ENCODE data around the gene LAMA4. TPM values are rescaled to one million over a fixed set of nuclear protein-coding genes. Genes with fewer than 3 reads are reported as not detected.

LAMA4 gene
- total RNA-seq, 4 donors from 2014 or later = 229 to 524 (median 468) TPM

DNA sequence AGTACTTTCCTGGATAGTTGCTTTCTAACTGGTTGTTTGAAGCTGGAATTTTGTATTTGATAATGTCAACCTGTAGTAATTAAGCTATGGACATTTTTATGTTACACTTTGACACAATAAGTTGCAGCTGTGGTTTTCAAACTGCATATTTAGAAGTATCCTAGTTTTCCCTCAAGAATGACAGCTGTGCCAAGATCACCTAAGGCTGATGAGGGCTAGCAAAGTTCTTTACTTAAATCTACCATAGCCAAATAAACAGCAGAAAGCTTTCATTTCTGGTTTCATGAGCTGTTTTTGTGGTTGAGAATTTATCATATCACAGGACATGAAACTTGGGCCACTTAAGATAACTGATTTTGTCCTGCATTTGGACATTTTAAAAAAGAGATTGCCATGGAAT, 136.3 kb downstream of the LAMA4 start:
- H3K9me3 ChIP-seq = no peaks in the 10 kb centered on the region
- no peak overlapping the region for H3K4me3 ChIP-seq
- DNase-seq (ENCODE audit: low spot score in 2 of 2) = no peak
- TF ChIP-seq, protein P1, sequence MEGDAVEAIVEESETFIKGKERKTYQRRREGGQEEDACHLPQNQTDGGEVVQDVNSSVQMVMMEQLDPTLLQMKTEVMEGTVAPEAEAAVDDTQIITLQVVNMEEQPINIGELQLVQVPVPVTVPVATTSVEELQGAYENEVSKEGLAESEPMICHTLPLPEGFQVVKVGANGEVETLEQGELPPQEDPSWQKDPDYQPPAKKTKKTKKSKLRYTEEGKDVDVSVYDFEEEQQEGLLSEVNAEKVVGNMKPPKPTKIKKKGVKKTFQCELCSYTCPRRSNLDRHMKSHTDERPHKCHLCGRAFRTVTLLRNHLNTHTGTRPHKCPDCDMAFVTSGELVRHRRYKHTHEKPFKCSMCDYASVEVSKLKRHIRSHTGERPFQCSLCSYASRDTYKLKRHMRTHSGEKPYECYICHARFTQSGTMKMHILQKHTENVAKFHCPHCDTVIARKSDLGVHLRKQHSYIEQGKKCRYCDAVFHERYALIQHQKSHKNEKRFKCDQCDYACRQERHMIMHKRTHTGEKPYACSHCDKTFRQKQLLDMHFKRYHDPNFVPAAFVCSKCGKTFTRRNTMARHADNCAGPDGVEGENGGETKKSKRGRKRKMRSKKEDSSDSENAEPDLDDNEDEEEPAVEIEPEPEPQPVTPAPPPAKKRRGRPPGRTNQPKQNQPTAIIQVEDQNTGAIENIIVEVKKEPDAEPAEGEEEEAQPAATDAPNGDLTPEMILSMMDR (IDR thresholded peaks at IDR 0.05) = no peak
- TF ChIP-seq EP300 (IDR thresholded peaks at IDR 0.05) (no peak), POLR2A (IDR thresholded peaks at IDR 0.05) (no peak)
- no peaks in the 10 kb centered on the region for H3K27me3 ChIP-seq
- H3K27ac ChIP-seq = no peak overlapping the region
- H3K36me3 ChIP-seq = peaks cover 0 to 94% (median 7%) of the 10 kb centered on the region in 3 donors
- peaks cover 0 to under 1% (median 0%) of the 10 kb centered on the region in 4 donors for H3K4me1 ChIP-seq

DNA sequence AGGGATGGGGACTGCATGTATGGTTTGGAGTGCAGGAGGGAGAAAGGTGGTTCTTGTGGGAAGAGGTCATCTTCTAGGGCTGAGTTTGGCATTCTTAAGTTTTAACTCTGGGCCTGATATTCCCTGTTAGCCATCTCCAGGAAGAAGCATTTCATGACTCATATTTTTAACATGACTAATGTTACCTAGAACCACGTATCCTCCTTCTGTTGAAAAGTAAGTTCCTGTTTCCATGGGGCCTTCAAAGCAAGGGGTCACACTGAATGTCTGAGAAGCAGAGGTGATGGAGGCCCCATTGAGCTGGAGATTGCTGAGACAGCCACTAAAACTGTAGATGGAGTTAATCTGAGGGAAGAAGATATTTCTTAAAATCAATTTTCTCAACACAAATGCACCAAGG, 136.8 kb downstream of the LAMA4 start:
- WGBS, 2 donors = 39 to 62% methylated on average over 1 of the region's 1 CpG
- peaks cover 0 to 94% (median 7%) of the 10 kb centered on the region in 3 donors for H3K36me3 ChIP-seq
- no peaks in the 10 kb centered on the region for H3K4me1 ChIP-seq
- H3K27me3 ChIP-seq = no peaks in the 10 kb centered on the region
- TF ChIP-seq, protein P1 (IDR thresholded peaks at IDR 0.05) = no peak
- TF ChIP-seq EP300 (IDR thresholded peaks at IDR 0.05) = no peak
- no peak for TF ChIP-seq POLR2A (IDR thresholded peaks at IDR 0.05)
- H3K27ac ChIP-seq = no peak overlapping the region
- no peak for DNase-seq (ENCODE audit: low spot score in 2 of 2)
- H3K4me3 ChIP-seq = no peak overlapping the region
- no peaks in the 10 kb centered on the region for H3K9me3 ChIP-seq

DNA sequence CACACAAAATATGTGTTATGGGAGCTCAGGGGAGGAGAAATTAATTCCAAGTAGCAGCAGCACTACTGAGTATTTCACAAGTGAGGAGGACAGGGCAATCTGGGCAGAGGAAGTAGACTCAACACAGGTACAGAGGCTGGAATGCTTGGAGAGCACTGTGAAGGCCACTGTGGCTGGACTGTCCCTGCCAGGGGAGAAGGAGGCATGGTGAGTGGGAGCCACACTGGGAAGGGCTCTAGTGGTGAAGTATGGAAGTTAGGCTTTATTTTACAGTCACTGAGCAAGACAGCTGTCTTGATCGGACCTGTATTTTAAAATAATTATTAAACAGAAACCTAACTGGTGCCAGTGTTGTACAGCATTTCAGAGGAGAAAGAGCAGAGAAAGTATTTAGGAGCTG, 138.1 kb downstream of the LAMA4 start:
- H3K4me3 ChIP-seq = no peak overlapping the region
- 82 to 91% methylated on average over 1 of the region's 1 CpG for WGBS, 2 donors
- no peak for DNase-seq (ENCODE audit: low spot score in 2 of 2)
- H3K36me3 ChIP-seq = peaks cover 0 to 94% (median 7%) of the 10 kb centered on the region in 3 donors
- no peaks in the 10 kb centered on the region for H3K27me3 ChIP-seq
- no peaks in the 10 kb centered on the region for H3K9me3 ChIP-seq
- H3K27ac ChIP-seq = no peak overlapping the region
- H3K4me1 ChIP-seq = no peaks in the 10 kb centered on the region
- TF ChIP-seq EP300 (IDR thresholded peaks at IDR 0.05) = no peak
- TF ChIP-seq, protein P1 (IDR thresholded peaks at IDR 0.05) = no peak
- TF ChIP-seq POLR2A (IDR thresholded peaks at IDR 0.05) = no peak

DNA sequence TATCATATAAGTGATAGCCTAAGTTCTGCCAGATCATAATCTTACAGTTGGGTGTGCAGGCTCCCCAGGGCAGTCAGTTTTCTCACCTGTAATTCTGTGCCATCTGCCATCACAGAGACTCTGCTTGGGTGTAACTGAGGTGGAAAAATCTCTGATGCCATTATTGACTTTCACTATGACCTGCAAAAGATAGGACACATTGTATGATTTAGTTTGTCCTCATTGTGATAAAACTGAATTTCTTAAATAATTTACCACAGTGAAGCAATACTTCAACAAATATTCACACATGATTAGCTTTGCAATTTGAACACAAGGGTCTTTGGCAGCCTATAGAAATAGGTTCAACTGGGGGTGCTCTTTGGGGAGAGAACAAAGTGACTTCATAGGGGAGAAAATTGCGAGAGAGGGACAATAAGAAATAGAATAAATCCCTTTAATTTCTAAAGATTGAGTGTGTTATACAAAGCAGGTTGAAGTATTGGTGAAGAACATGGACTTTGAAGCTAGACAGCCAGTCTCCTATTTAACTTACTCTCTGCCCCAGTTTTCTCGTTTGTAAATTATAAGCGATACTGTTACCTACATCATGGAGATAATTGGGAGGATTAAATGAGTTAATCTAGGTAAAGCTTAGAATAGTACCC, 139.7 kb downstream of the LAMA4 start:
- TF ChIP-seq POLR2A (IDR thresholded peaks at IDR 0.05) (no peak), EP300 (IDR thresholded peaks at IDR 0.05) (no peak)
- TF ChIP-seq, protein P1 (IDR thresholded peaks at IDR 0.05) = no peak
- Histone ChIP-seq H3K4me3 (no peak overlapping the region), H3K9me3 (no peaks in the 10 kb centered on the region), H3K36me3 (peaks cover 0 to 94% (median 7%) of the 10 kb centered on the region in 3 donors), H3K27me3 (no peaks in the 10 kb centered on the region), H3K4me1 (no peaks in the 10 kb centered on the region), H3K27ac (no peak overlapping the region)
- WGBS, 2 donors = 89 to 91% methylated on average over 3 of the region's 3 CpGs
- DNase-seq (ENCODE audit: low spot score in 2 of 2) = no peak

DNA sequence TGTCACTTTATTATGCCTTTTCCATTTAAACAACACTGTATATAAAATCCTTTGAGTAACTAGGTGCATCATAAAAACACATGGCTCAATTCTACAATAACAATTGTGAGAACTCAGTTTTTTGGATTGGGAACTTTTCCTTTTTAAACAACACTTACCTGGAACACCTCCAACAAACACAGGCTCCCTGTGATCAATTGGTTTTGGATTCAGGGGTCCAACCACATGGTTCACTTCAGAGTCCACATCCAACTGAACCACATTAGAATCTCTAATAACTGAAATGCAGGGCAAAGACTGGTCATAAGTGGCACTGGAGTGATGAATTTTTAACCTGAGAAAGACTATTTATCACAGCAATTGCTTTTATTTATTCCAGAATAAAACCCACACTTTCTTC, 140.4 kb downstream of the LAMA4 start:
- H3K27me3 ChIP-seq = no peaks in the 10 kb centered on the region
- DNase-seq (ENCODE audit: low spot score in 2 of 2) = no peak
- H3K27ac ChIP-seq = no peak overlapping the region
- H3K36me3 ChIP-seq = peaks cover 0 to 94% (median 2%) of the 10 kb centered on the region in 3 donors
- no peaks in the 10 kb centered on the region for H3K4me1 ChIP-seq
- no peak overlapping the region for H3K4me3 ChIP-seq
- TF ChIP-seq POLR2A (IDR thresholded peaks at IDR 0.05) = no peak
- no peak for TF ChIP-seq EP300 (IDR thresholded peaks at IDR 0.05)
- TF ChIP-seq, protein P1 (IDR thresholded peaks at IDR 0.05) = no peak
- H3K9me3 ChIP-seq = no peaks in the 10 kb centered on the region
